NCI-H2196 treated with DMSO at 0.1 percent for 48 hours (cell line): ENCODE measurements around the gene KCND3.

Experiments
- DNase-seq: peaks from one replicate; lab custom pipeline; 2025; ENCODE audit not compliant: unreplicated experiment; lab: John Stamatoyannopoulos, UW

The KCND3 gene

GRCh38 chr1:111989531-111990025, at the start of gene KCND3:
TSS of gene KCND3 (minus strand) at chr1:111989668.
- no peak for DNase-seq

DNA sequence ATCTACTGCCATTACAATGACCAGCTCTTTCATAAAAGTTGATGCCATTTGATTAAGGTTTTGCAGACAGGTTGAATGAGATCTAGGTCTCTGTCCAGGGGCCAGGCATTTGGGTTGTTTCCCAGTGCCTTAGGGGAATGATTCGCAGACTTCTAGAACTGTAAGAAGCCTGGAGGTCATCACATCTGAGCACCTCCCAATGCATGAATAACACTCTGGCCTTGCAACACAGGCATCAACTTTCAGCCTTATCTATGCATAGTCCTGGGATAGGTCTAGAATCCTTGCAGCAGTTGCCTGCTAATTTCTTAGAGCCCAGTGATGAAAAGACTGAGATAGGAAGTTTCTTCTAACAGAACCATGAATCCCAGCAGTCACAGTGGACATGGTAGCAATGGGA, 44.8 kb upstream of the KCND3 start:
- DNase-seq, result no peak

DNA sequence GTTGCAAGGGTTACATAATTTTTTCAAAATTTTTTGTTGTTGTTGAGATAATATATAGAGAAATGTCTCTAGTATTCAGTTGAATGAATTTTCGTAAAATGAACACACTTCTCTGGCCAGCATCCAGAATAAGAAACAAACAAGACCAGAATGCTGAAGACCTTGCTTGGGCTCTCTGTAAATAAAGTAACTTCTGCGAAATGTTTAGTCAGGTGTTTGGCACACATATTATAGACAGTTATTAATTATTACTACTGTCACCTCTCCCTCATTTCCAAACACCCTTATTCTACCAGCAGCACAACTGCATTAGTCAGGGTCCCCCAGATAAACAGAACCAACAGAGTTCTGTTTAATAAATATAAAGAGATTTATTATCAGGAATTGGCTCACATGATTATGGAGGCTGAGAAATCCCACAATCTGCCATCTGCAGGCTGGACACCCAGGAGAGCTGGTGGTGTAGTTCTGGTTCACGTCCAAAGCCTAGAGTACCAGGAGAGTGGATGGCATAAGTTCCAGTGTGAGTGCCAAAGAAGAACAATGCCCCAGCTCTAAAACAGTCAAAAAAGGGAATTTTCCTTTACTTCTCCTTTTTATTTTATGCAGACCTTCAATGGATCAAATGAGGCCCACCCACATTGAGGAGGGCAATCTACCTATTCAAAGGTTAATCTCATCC, 44.1 kb upstream of the KCND3 start:
- DNase-seq, result peak; percentile 30

GRCh38 chr1:112030157-112030556, 40.7 kb upstream of the KCND3 start:
- DNase-seq, result no peak

- DNase-seq, result peak; percentile 24
Observed at GRCh38 chr1:112027696-112028095, 38.2 kb upstream of the KCND3 start.

- no peak for DNase-seq
Observed at GRCh38 chr1:112026501-112026900, 37.0 kb upstream of the KCND3 start.

- no peak for DNase-seq
Observed at GRCh38 chr1:112026016-112026415, 36.5 kb upstream of the KCND3 start.

- no peak for DNase-seq
Observed at GRCh38 chr1:112021263-112021662, 31.8 kb upstream of the KCND3 start.

- no peak for DNase-seq
Observed at GRCh38 chr1:112017183-112017582, 27.7 kb upstream of the KCND3 start.

DNA sequence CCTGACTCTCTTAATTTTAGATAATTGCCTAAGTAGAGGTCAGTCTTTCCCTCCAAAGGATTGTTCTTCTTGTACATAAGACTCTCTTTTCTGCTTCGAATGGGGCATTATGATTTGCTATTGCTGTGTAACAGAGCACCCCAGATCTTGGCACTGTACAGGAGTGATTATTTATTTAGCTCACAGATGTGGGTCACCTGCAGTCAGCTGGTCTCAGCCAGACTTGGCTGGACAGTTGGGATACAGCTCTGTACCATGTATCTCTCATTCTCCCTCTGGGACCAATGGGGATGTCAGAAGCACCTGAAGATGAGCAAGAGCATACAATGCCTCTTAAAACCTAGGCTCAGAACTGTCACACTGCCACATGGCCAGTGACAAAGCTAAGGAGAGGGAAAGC, 23.4 kb upstream of the KCND3 start:
- DNase-seq, result no peak

GRCh38 chr1:112011202-112011601, 21.7 kb upstream of the KCND3 start:
- DNase-seq, result no peak

DNA sequence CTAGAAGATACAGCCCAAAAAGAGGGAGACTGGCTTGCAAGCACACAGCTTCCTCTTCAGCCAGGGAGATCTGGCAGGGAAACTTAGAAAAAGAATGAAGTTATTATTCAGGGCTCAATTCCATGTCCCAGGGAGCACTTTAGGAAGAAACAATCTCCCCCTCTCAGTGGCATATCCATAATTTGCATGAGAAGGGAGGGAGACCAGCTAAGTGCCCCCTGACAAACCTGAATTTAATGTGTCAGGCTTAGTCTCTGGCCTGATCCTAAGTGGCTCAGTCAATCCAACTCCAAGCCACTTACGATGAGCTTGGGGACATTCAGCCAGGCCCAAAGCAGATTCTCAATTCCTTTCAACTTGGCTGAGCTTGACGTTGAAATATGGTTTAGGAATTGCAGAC, 17.7 kb upstream of the KCND3 start:
- DNase-seq, result no peak

DNA sequence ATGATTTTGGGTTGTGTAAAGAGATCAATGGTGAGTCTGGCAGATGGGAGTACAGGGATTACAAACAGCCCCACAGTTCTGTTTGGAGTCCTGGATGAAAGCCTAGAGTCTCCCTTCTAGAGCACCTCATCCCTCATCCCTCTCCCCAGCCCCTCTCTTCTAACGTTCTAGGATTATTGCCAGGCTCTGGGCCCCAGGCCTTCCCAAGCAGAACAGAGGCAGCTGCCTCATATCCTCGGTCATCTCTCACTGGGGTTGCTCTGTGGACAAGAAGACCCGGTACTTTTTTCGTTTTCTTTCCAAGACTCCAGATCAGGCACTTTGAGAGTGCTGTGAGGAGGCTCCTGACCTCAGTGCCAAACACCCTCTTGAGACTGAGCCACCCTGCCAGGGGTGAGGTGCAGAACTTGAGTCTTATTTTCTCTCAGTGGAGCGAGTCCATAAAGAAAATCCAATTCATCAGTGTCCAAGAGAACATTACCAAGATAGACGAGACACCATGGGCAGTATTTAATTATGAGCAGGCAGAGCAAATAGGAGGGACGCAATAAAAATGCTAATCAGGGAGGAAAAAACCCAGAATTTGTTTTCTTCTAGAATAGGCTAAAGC, 17.1 kb upstream of the KCND3 start:
- DNase-seq, result no peak

GRCh38 chr1:112004076-112004475, 14.6 kb upstream of the KCND3 start:
- no peak for DNase-seq

GRCh38 chr1:112002514-112002913, 13.0 kb upstream of the KCND3 start:
- DNase-seq, result no peak

- DNase-seq, result no peak
Observed at GRCh38 chr1:112001436-112001835, 12.0 kb upstream of the KCND3 start.

DNA sequence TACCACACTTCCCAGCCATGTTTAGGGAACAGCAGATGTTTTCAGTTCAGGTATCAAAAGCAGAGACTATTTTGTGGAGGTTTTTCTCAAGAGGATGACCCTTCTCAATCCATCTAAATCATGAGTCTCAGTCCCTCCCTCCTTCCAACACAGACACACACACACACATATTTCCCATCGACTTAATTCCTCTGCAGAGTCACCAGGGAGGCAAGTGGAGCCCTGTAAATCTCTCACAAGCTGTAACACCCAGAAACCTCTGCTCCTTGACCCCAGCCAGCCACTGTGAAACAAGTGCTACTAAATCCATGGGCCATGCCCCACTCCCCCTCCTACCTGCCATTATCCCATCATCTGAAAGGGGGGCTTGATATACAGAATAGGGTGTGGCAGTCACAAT, 10.6 kb upstream of the KCND3 start:
- no peak for DNase-seq

DNA sequence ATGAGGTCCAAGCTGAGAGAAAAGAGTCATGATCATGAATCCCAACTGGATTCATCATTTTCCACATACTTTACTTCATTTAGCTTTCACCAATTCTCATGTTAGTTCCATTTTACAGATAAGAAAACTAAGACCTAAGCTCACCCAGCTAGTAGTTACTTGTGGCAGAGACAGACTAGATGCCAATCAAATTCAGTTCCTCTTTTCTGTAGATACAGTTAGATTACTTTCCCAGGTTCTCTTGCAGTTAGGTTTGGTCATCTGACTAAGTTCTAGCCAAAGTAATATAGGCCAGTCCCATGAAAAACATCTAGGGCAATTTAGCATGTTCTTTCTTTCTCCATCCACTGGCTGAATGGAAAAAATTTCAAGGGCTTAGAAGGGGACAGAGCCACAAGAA, 8.9 kb upstream of the KCND3 start:
- DNase-seq, result no peak

GRCh38 chr1:111992476-111992875, 3.0 kb upstream of the KCND3 start:
- DNase-seq, result no peak

- DNase-seq, result peak; percentile 76
Observed at GRCh38 chr1:111990878-111991718, 1.6 kb upstream of the KCND3 start.

GRCh38 chr1:111990026-111990877, 784 bp upstream of the KCND3 start:
- DNase-seq, result no peak
